LNCaP clone FGC (cell line): ENCODE measurements around the gene NCBP3.

Experiments
- DNase-seq: peaks from one replicate; pipeline ENCODE4 v3.0.0-alpha.2; 2011; ENCODE audit warnings: low read depth
- H3K4me3 ChIP-seq: 2 replicates; pipeline ENCODE4 v1.5.1; 2011; ENCODE audit warnings: mild to moderate bottlenecking, low read depth, low read length, control low read depth
- TF ChIP-seq, protein P1 (sequence below): IDR thresholded peaks from 2 replicates; pipeline ENCODE4 v1.5.1; 2012; ENCODE audit warnings: mild to moderate bottlenecking; ENCODE audit not compliant: control insufficient read depth, insufficient read depth; ENCODE audit errors: extremely low read depth

NCBP3 gene

DNA sequence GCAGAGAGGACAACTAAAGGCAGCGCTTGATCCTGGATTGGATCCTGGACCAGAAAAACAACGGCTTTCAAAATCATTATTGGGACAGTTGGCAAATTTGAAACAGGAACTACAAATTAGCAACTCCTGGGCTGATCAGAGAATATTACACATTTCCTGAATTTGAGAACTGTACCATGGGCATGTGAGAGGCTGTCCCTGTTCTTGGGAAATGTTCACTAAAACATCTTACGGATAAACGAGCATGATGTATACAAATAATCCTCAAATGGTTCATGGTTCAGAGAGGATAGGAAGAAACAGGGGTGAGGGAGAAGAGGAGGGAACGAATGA is 42.8 kb downstream of the NCBP3 start:
- TF ChIP-seq, protein P1, sequence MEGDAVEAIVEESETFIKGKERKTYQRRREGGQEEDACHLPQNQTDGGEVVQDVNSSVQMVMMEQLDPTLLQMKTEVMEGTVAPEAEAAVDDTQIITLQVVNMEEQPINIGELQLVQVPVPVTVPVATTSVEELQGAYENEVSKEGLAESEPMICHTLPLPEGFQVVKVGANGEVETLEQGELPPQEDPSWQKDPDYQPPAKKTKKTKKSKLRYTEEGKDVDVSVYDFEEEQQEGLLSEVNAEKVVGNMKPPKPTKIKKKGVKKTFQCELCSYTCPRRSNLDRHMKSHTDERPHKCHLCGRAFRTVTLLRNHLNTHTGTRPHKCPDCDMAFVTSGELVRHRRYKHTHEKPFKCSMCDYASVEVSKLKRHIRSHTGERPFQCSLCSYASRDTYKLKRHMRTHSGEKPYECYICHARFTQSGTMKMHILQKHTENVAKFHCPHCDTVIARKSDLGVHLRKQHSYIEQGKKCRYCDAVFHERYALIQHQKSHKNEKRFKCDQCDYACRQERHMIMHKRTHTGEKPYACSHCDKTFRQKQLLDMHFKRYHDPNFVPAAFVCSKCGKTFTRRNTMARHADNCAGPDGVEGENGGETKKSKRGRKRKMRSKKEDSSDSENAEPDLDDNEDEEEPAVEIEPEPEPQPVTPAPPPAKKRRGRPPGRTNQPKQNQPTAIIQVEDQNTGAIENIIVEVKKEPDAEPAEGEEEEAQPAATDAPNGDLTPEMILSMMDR = no peak
- no peak for DNase-seq

DNA sequence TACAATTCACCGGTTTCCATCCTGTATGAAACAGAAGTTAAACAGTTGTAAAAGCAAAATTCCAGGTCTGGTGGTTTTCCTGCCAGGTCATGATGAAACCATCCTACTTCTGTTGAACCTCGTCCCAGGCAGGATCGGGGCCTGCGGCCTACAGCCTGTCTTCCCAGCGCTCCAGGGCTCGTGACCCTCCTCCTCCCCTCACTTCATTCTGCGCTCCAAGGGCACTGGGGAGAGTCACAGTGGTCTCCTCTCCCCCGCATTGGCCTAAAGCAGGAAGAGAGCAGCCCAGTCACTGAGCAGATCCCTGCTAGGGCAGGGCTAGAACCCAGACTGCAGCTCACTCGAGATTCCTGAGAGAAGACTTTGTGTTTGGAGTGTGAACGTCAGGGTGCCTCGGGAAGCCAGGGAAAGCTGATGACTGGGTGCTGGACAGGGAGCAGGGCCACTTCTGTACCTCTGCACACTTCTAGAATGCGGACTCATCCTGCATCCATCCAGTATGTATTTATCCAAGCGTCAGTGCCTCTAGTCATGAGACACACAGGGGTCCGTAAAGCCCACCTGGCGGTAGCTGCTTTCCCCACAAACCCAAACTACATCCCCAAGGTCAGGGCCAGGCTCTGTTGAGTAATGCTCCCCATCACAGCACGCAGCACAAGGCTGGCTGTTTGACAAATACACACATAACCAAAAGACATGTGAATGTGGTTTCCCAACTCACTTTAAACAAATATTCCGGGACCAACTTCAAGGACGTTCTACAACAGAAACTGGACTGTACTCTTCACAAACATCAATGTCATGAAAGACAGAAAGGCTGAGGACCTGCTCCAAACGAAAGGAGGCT is 43.4 kb downstream of the NCBP3 start:
- no peak for DNase-seq
- TF ChIP-seq, protein P1 = no peak
- H3K4me3 ChIP-seq = no peak overlapping the region

More for the DNA sequence above, 42.8 kb downstream of the NCBP3 start:
- no peak overlapping the region for H3K4me3 ChIP-seq

DNA sequence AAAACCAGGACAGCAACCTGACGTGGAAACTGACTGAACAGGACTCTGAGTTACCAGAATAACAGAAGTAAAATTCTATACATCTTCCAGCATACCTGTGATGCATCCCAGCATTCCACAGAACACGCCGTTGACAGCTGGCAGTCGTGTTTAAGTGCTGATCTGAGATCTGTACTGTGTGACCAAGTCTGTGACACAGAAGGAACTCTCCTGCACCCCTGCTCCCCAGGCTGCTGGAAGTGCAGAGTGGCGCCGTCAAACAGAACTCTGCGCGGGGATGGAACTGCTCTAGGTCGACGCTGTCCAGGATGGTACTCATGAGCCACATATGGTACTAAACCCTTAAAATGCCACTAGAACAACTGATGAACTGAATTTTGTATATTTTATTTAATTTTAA is 44.3 kb downstream of the NCBP3 start:
- DNase-seq = no peak
- TF ChIP-seq, protein P1 = no peak
- no peak overlapping the region for H3K4me3 ChIP-seq

DNA sequence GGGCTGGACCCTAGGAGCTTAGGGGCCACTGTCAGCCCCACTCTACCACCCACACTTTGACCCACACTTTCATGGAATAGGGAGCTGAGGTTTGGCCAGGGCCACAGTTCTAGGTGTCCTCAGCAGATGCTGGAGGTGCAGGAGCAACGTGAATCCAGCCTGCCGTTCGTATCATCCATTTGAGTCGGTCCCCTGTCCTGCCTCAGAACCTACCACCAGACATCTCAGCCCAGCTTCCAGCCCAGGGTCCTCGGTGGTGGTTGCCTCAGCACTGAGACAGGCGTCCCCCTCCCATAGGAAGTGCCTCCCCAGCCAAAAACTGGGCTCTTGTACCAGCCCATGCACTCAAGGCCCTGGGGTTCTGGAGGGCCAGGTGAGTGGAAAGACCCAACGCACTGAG is 44.7 kb downstream of the NCBP3 start:
- TF ChIP-seq, protein P1 = no peak
- DNase-seq = no peak
- no peak overlapping the region for H3K4me3 ChIP-seq

DNA sequence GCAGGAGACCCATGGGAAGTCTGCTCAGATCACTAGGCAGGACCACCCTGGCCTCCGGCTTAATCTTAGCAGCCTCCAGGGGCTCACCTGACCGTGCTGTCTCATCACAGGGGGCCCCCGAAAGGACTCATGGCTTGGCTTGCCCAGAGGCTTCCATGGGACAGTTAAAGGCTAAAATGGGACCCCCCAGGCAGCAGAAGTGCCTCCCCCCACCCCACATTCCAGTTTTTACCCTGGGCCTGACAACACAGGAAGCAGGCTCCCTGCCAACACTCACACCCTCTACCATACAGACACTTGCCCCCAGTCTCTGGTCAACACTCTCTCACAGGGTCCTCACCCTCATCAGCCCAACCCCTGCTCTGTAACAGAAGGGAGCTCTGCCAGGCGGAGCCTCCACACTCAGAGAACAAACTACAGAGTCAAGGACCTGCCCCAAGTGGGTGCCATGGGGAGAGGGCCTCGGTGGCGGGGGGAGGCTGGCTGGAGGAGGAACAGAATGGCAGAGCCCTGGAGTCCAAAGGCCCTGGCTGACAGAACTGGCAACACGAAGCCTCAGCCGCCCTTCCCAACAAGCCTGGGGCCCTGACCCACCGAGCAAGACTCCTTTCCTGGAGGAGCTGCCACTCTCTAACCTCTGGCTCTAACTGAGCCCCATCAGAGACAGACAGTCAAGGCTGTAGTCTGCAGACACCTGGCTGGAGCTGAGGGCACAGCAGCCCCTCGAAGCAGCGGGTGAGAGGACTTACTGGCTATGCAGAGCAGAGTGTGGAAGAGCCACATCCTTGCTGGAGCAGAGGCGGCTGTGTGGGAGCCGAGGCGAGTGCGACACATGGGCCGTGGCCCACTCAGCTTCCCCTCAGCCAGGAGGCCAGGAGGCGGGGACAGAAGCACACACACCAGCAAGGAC is 45.4 kb downstream of the NCBP3 start, which contains the start of gene ITGAE:
TSS of gene ITGAE (minus strand) at position 827 of the 910 bp plus-strand sequence. CDS start at position 783, 44 bp downstream.
- no peak within 1 kb of the TSS for H3K4me3 ChIP-seq
- DNase-seq = no peak
- TF ChIP-seq, protein P1 = no peak

DNA sequence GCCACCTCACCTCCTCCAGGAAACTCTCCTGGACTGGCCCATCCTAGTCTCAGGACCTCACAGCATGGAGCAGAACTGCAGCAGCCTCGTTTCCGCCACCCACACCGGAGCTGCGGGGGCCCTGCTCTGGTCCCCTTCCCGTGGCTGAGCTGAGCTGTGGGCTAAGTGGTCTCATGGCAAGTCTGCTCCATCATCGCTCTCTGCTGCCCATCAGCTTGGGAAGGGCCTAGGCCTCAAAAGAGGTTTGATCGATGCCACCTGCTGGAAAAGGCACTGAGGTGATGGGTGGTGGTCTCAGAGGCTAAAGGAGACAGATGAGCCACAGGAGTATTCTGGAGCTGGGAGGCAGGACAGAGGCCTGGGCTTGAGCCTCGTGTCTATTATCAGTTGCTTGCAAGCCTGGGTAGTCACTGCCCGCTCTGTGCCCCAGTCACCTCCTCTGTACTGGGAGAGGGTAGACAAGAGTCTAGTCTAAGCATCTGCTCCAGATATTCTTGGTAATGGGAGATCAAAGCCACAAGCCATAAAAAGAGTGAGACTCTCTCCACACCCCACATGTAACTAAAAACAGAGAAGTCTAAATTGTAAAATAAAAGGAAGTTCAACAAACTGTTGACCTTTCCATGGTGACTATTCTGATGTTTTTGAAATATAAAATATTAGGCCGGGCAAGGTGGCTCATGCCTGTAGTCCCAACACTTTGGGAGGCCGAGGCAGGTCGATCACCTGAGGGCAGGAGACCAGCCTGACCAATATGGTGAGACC is 46.7 kb downstream of the NCBP3 start:
- DNase-seq = no peak
- TF ChIP-seq, protein P1 = no peak
- no peak overlapping the region for H3K4me3 ChIP-seq
